GM23338 (cell line): ENCODE results near the gene REC8. TPM values are rescaled to one million over a fixed set of nuclear protein-coding genes. Genes with fewer than 3 reads are reported as not detected.

Experiments
- ATAC-seq: fragments of 200-7000 bp; cut with Tn5 transposase; 3 replicates; pipeline ENCODE4 v1.9.1; 2020
- DNase-seq: peaks from one replicate; pipeline ENCODE4 v3.0.0-alpha.2; 2015; ENCODE audit warnings: low spot score
- H2AFZ ChIP-seq: fragments of 200-600 bp; sonication (generic); 2 replicates; pipeline ENCODE4 v1.8.0; 2016; ENCODE audit warnings: antibody characterized with exemption, mild to moderate bottlenecking, moderate library complexity
- H3F3A ChIP-seq: fragments of 200-600 bp; sonication (generic); replicated peaks from 2 replicates; pipeline ENCODE4 v1.8.0; 2017; ENCODE audit warnings: antibody characterized with exemption, mixed run types, low read depth
- H3K27ac ChIP-seq: fragments of 200-600 bp; sonication (generic); 2 replicates; pipeline ENCODE4 v1.6.1; 2016; ENCODE audit warnings: low read depth
- H3K27me3 ChIP-seq: fragments of 200-600 bp; sonication (generic); 2 replicates; pipeline ENCODE4 v1.8.0; 2016; ENCODE audit warnings: mild to moderate bottlenecking, mixed run types, moderate library complexity; ENCODE audit not compliant: insufficient read depth
- H3K36me3 ChIP-seq: fragments of 200-600 bp; sonication (generic); 2 replicates; pipeline ENCODE4 v1.8.0; 2016; ENCODE audit warnings: mild to moderate bottlenecking; ENCODE audit not compliant: insufficient read depth
- H3K4me1 ChIP-seq: fragments of 200-600 bp; sonication (generic); 2 replicates; pipeline ENCODE4 v1.8.0; 2016; ENCODE audit warnings: mild to moderate bottlenecking, moderate library complexity; ENCODE audit not compliant: insufficient read depth
- H3K4me2 ChIP-seq: fragments of 200-600 bp; sonication (generic); 2 replicates; pipeline ENCODE4 v1.7.1; 2017; ENCODE audit warnings: mixed run types
- H3K4me3 ChIP-seq: fragments of 200-600 bp; sonication (generic); 2 replicates; pipeline ENCODE4 v1.6.1; 2016; ENCODE audit warnings: mixed run types
- H3K79me2 ChIP-seq: fragments of 200-600 bp; sonication (generic); replicated peaks from 2 replicates; pipeline ENCODE4 v1.8.0; 2017; ENCODE audit warnings: mild to moderate bottlenecking; ENCODE audit not compliant: insufficient read depth
- H3K9me2 ChIP-seq: fragments of 200-600 bp; sonication (generic); 2 replicates; pipeline ENCODE4 v1.8.0; 2017; ENCODE audit not compliant: insufficient read depth
- H4K20me1 ChIP-seq: fragments of 200-600 bp; sonication (generic); replicated peaks from 2 replicates; pipeline ENCODE4 v1.8.0; 2017; ENCODE audit warnings: mild to moderate bottlenecking; ENCODE audit not compliant: insufficient read depth
- H3K27ac Mint-ChIP-seq: 2 replicates; pipeline ENCODE4 v1.8.0; 2020; ENCODE audit warnings: inconsistent platforms, mild to moderate bottlenecking, moderate library complexity, mixed read lengths
- H3K27me3 Mint-ChIP-seq: 3 replicates; pipeline ENCODE4 v1.8.0; 2022; ENCODE audit warnings: low read depth, mild to moderate bottlenecking, moderate library complexity, mixed read lengths, inconsistent platforms; ENCODE audit not compliant: insufficient read depth, poor library complexity
- H3K36me3 Mint-ChIP-seq: 3 replicates; pipeline ENCODE4 v1.8.0; 2021; ENCODE audit warnings: low read depth, mild to moderate bottlenecking, inconsistent platforms, moderate library complexity, mixed read lengths
- H3K4me1 Mint-ChIP-seq: 3 replicates; pipeline ENCODE4 v1.8.0; 2020; ENCODE audit warnings: mild to moderate bottlenecking, inconsistent platforms, mixed read lengths
- H3K4me3 Mint-ChIP-seq: 3 replicates; pipeline ENCODE4 v1.8.0; 2021; ENCODE audit warnings: moderate library complexity, mild to moderate bottlenecking, inconsistent platforms, mixed read lengths
- H3K9me3 Mint-ChIP-seq: 3 replicates; pipeline ENCODE4 v1.8.0; 2020; ENCODE audit warnings: moderate library complexity, mild to moderate bottlenecking, inconsistent platforms, mixed read lengths
- CREB1 ChIP-seq: fragments of 250-450 bp; sonication (Bioruptor Pico); IDR thresholded peaks from 2 replicates; pipeline ENCODE4 v1.5.0; 2020; ENCODE audit warnings: low read depth, mild to moderate bottlenecking, moderate library complexity
- CTCF ChIP-seq, 2 experiments: fragments of 200-600 bp in 1 of 2; sonication (generic) in 1 of 2; conservative IDR thresholded peaks; 2 replicates each; pipeline versions ENCODE4 v1.5.1 to v1.6.1; 2016 to 2017; ENCODE audit warnings: antibody characterized with exemption in 2 of 2, low read depth in 2 of 2, mild to moderate bottlenecking in 2 of 2, moderate library complexity in 1 of 2
- EZH2 ChIP-seq: fragments of 200-600 bp; sonication (generic); IDR thresholded peaks from one replicate; pipeline ENCODE4 v1.8.0; 2017; ENCODE audit warnings: antibody characterized with exemption, mild to moderate bottlenecking, low read depth; ENCODE audit not compliant: unreplicated experiment
- EZH2phosphoT487 ChIP-seq: fragments of 200-600 bp; sonication (generic); IDR thresholded peaks from one replicate; pipeline ENCODE4 v1.8.1; 2018; ENCODE audit warnings: antibody characterized with exemption; ENCODE audit not compliant: unreplicated experiment
- JUNB ChIP-seq: IDR thresholded peaks from one replicate; pipeline ENCODE4 v1.6.1; 2016; ENCODE audit warnings: antibody characterized with exemption; ENCODE audit not compliant: unreplicated experiment
- NANOG ChIP-seq: IDR thresholded peaks from 2 replicates; pipeline ENCODE4 v1.6.1; 2016; ENCODE audit warnings: antibody characterized with exemption, borderline replicate concordance
- POLR2AphosphoS5 ChIP-seq: IDR thresholded peaks from 2 replicates; pipeline ENCODE4 v1.6.1; 2016; ENCODE audit warnings: antibody characterized with exemption, low read depth
- REST ChIP-seq: IDR thresholded peaks from one replicate; pipeline ENCODE4 v1.6.1; 2018; ENCODE audit warnings: antibody characterized with exemption; ENCODE audit not compliant: unreplicated experiment
- STAT1 ChIP-seq: IDR thresholded peaks from one replicate; pipeline ENCODE4 v1.6.1; 2016; ENCODE audit warnings: antibody characterized with exemption; ENCODE audit not compliant: unreplicated experiment
- ZNF114 ChIP-seq: fragments of 250-450 bp; sonication (Bioruptor Pico); IDR thresholded peaks from 2 replicates; pipeline ENCODE4 v1.5.0; 2020; ENCODE audit warnings: mild to moderate bottlenecking, moderate library complexity
- ZNF331 ChIP-seq: fragments of 250-450 bp; sonication (Bioruptor Pico); IDR thresholded peaks from 2 replicates; pipeline ENCODE4 v1.5.0; 2020; ENCODE audit warnings: low read depth, mild to moderate bottlenecking, moderate library complexity
- polyA plus RNA-seq: library from polyadenylated mRNA; unstranded; fragments of >200 nt; fragmentation: Nextera tagmentation; extraction: Ambion mirVana; gene quantifications from 2 replicates; pipeline ENCODE4 v1.2.1, GENCODE V29; 2016
- total RNA-seq: library from RNA; depleted of rRNA; stranded (reverse); fragments of >200 nt; shearing (Covaris generic); gene quantifications from 2 replicates; pipeline ENCODE4 v1.2.3, GENCODE V29; 2014
- TF ChIP-seq, protein P1 (sequence below): IDR thresholded peaks from 2 replicates; pipeline ENCODE4 v1.6.1; 2016; ENCODE audit warnings: antibody characterized with exemption
- TF ChIP-seq, protein P2 (sequence below): fragments of 250-450 bp; sonication (Bioruptor Pico); IDR thresholded peaks from 2 replicates; pipeline ENCODE4 v1.5.0; 2020; ENCODE audit warnings: mild to moderate bottlenecking, moderate library complexity

The REC8 gene
- total and polyA plus RNA-seq, 2 experiments from 2014 or later, result 25.7 to 36.8 TPM

DNA sequence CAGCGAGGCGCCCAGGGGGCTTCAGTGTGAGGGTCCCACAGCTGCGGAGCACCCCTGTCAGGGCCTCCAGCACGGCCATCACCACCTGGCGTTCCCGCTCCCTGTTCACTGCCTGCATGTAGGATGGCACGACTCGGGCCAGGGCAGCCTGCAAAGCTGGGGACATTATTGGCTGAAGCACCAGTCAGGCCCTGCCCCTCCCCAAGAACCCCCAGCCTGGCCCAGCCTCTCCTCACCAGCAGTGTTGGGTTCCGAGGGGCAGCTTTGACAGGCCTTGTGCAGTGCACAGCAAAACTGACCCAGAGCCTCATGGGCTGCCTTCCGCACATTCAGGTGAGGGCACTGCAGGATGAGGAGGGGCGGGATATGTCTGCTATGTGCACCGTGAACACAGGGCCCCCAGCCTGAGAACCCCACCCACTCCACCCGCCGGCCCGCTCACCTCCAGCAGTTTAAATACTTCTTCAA lies 11.2 kb downstream of the REC8 start:
- H3K4me2 ChIP-seq, result no peak overlapping the region
- H3K27ac ChIP-seq, result no peak overlapping the region
- H3K4me1 Mint-ChIP-seq, result peaks cover 10% of the 10 kb centered on the region
- DNase-seq (no peak), ATAC-seq (no peak)
- H3K4me3 Mint-ChIP-seq, result no peak overlapping the region; the same call in 2 of the 3 replicates
- peaks cover 4% of the 10 kb centered on the region; the same call in 1 of the 2 replicates for H3K4me1 ChIP-seq
- no peaks in the 10 kb centered on the region; the same call in 1 of the 2 replicates for H3F3A ChIP-seq
- peaks cover 13% of the 10 kb centered on the region; the same call in 1 of the 2 replicates for H3K79me2 ChIP-seq
- H3K4me3 ChIP-seq, result no peak overlapping the region
- H3K27me3 Mint-ChIP-seq, result peaks cover 33% of the 10 kb centered on the region
- H3K27me3 ChIP-seq, result no peaks in the 10 kb centered on the region
- H2AFZ ChIP-seq, result no peak overlapping the region
- H3K36me3 Mint-ChIP-seq, result peaks cover 85% of the 10 kb centered on the region
- TF ChIP-seq NANOG (no peak), REST (no peak), POLR2AphosphoS5 (no peak), EZH2phosphoT487 (no peak), EZH2 (no peak), ZNF331 (CRISPR knock-in tag) (no peak), JUNB (no peak), CTCF (conservative IDR thresholded peaks at IDR 0.05; ENCODE audit: low read depth in 2 of 2) (no peak), ZNF114 (no peak), STAT1 (no peak), CREB1 (CRISPR knock-in tag) (no peak)
- TF ChIP-seq, protein P1, sequence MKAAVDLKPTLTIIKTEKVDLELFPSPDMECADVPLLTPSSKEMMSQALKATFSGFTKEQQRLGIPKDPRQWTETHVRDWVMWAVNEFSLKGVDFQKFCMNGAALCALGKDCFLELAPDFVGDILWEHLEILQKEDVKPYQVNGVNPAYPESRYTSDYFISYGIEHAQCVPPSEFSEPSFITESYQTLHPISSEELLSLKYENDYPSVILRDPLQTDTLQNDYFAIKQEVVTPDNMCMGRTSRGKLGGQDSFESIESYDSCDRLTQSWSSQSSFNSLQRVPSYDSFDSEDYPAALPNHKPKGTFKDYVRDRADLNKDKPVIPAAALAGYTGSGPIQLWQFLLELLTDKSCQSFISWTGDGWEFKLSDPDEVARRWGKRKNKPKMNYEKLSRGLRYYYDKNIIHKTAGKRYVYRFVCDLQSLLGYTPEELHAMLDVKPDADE, result no peak
- TF ChIP-seq, protein P2, sequence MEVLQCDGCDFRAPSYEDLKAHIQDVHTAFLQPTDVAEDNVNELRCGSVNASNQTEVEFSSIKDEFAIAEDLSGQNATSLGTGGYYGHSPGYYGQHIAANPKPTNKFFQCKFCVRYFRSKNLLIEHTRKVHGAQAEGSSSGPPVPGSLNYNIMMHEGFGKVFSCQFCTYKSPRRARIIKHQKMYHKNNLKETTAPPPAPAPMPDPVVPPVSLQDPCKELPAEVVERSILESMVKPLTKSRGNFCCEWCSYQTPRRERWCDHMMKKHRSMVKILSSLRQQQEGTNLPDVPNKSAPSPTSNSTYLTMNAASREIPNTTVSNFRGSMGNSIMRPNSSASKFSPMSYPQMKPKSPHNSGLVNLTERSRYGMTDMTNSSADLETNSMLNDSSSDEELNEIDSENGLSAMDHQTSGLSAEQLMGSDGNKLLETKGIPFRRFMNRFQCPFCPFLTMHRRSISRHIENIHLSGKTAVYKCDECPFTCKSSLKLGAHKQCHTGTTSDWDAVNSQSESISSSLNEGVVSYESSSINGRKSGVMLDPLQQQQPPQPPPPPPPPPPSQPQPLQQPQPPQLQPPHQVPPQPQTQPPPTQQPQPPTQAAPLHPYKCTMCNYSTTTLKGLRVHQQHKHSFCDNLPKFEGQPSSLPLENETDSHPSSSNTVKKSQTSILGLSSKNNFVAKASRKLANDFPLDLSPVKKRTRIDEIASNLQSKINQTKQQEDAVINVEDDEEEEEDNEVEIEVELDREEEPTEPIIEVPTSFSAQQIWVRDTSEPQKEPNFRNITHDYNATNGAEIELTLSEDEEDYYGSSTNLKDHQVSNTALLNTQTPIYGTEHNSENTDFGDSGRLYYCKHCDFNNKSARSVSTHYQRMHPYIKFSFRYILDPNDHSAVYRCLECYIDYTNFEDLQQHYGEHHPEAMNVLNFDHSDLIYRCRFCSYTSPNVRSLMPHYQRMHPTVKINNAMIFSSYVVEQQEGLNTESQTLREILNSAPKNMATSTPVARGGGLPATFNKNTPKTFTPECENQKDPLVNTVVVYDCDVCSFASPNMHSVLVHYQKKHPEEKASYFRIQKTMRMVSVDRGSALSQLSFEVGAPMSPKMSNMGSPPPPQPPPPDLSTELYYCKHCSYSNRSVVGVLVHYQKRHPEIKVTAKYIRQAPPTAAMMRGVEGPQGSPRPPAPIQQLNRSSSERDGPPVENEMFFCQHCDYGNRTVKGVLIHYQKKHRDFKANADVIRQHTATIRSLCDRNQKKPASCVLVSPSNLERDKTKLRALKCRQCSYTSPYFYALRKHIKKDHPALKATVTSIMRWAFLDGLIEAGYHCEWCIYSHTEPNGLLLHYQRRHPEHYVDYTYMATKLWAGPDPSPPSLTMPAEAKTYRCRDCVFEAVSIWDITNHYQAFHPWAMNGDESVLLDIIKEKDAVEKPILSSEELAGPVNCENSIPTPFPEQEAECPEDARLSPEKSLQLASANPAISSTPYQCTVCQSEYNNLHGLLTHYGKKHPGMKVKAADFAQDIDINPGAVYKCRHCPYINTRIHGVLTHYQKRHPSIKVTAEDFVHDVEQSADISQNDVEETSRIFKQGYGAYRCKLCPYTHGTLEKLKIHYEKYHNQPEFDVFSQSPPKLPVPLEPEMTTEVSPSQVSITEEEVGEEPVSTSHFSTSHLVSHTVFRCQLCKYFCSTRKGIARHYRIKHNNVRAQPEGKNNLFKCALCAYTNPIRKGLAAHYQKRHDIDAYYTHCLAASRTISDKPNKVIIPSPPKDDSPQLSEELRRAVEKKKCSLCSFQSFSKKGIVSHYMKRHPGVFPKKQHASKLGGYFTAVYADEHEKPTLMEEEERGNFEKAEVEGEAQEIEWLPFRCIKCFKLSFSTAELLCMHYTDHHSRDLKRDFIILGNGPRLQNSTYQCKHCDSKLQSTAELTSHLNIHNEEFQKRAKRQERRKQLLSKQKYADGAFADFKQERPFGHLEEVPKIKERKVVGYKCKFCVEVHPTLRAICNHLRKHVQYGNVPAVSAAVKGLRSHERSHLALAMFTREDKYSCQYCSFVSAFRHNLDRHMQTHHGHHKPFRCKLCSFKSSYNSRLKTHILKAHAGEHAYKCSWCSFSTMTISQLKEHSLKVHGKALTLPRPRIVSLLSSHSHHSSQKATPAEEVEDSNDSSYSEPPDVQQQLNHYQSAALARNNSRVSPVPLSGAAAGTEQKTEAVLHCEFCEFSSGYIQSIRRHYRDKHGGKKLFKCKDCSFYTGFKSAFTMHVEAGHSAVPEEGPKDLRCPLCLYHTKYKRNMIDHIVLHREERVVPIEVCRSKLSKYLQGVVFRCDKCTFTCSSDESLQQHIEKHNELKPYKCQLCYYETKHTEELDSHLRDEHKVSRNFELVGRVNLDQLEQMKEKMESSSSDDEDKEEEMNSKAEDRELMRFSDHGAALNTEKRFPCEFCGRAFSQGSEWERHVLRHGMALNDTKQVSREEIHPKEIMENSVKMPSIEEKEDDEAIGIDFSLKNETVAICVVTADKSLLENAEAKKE (CRISPR knock-in tag), result no peak
- H3K27ac Mint-ChIP-seq, result no peak overlapping the region
- H3K9me3 Mint-ChIP-seq, result peaks cover 3% of the 10 kb centered on the region; the same call in 2 of the 3 replicates
- H3K36me3 ChIP-seq, result no peaks in the 10 kb centered on the region; the same call in 1 of the 2 replicates
- peaks cover 6% of the 10 kb centered on the region for H4K20me1 ChIP-seq
- H3K9me2 ChIP-seq, result no peaks in the 10 kb centered on the region
